Endodermal cell (in vitro differentiated cells): ENCODE data around the gene MPRIP. TPM values are rescaled to one million over a fixed set of nuclear protein-coding genes. Genes with fewer than 3 reads are reported as not detected.

Source experiments
- DNase-seq: peaks from one replicate; pipeline ENCODE4 v3.0.0-alpha.2; 2017
- H3K27ac ChIP-seq: 2 replicates; pipeline ENCODE4 v1.5.1; 2013; ENCODE audit warnings: mild to moderate bottlenecking, low read depth, low read length, moderate library complexity
- H3K27me3 ChIP-seq: 2 replicates; pipeline ENCODE4 v1.6.1; 2013; ENCODE audit warnings: mild to moderate bottlenecking, low read length, moderate library complexity; ENCODE audit not compliant: insufficient read depth, control insufficient read depth, poor library complexity, severe bottlenecking
- H3K36me3 ChIP-seq: 2 replicates; pipeline ENCODE4 v1.7.0; 2013; ENCODE audit warnings: mild to moderate bottlenecking, low read length, moderate library complexity; ENCODE audit not compliant: control insufficient read depth, insufficient read depth
- H3K4me1 ChIP-seq: one replicate; pipeline ENCODE4 v1.7.0; 2013; ENCODE audit warnings: low read length; ENCODE audit not compliant: control insufficient read depth, insufficient read depth
- H3K4me3 ChIP-seq: 2 replicates; pipeline ENCODE4 v1.5.1; 2013; ENCODE audit warnings: mild to moderate bottlenecking, low read length, moderate library complexity
- H3K9ac ChIP-seq: 2 replicates; pipeline ENCODE4 v1.6.1; 2013; ENCODE audit warnings: mild to moderate bottlenecking, low read length, moderate library complexity; ENCODE audit not compliant: poor library complexity, severe bottlenecking; ENCODE audit errors: extremely low read depth
- H3K9me3 ChIP-seq: 2 replicates; pipeline ENCODE4 v1.6.1; 2013; ENCODE audit warnings: mild to moderate bottlenecking, low read length, moderate library complexity; ENCODE audit not compliant: control insufficient read depth
- H3K27ac Mint-ChIP-seq: 2 replicates; pipeline ENCODE4 v1.8.0; 2020; ENCODE audit warnings: mixed read lengths
- H3K27me3 Mint-ChIP-seq: 2 replicates; pipeline ENCODE4 v1.8.0; 2021; ENCODE audit warnings: mild to moderate bottlenecking, mixed read lengths; ENCODE audit not compliant: insufficient read depth
- H3K36me3 Mint-ChIP-seq: 2 replicates; pipeline ENCODE4 v1.8.0; 2020; ENCODE audit warnings: low read depth, mixed read lengths
- H3K4me1 Mint-ChIP-seq: 2 replicates; pipeline ENCODE4 v1.8.0; 2020; ENCODE audit warnings: mixed read lengths
- H3K4me3 Mint-ChIP-seq: 2 replicates; pipeline ENCODE4 v1.8.0; 2020; ENCODE audit warnings: mild to moderate bottlenecking, moderate library complexity, mixed read lengths
- H3K9me3 Mint-ChIP-seq: 2 replicates; pipeline ENCODE4 v1.8.0; 2020; ENCODE audit warnings: mild to moderate bottlenecking, mixed read lengths
- CTCF ChIP-seq: fragments of 200-600 bp; sonication (generic); conservative IDR thresholded peaks from 2 replicates; pipeline ENCODE4 v1.5.0; 2021; ENCODE audit warnings: antibody characterized with exemption, mild to moderate bottlenecking
- WGBS, 2 experiments: methylation state at CpG; one replicate each; pipeline versions ENCODE4 v1.1.5 to v1.1.7; 2013; ENCODE audit warnings: missing lambda C conversion rate in 2 of 2, mixed read lengths in 1 of 2; ENCODE audit not compliant: insufficient coverage in 1 of 2, insufficient read length in 1 of 2; 5-methylcytosine and 5-hydroxymethylcytosine counted together
- total RNA-seq, 2 donors: library from RNA; stranded (reverse); fragmentation: NEBNext Ultra II Directional in 1 of 2; extraction: Animal tissue kit (Norgen Biotek cat#: 25700) in 1 of 2; gene quantifications; 2 replicates in 1 of 2; 3 replicates in 1 of 2; pipeline ENCODE4 v1.2.1, GENCODE V29; 2021

MPRIP gene
- total RNA-seq, 2 donors from 2014 or later, result 154 to 155 TPM

- Histone ChIP-seq H3K27ac (no peak overlapping the region), H3K27me3 (no peaks in the 10 kb centered on the region), H3K9ac (no peak overlapping the region), H3K4me1 (no peaks in the 10 kb centered on the region), H3K36me3 (no peaks in the 10 kb centered on the region), H3K9me3 (no peaks in the 10 kb centered on the region), H3K4me3 (no peak overlapping the region)
- Mint-ChIP-seq H3K27me3 (no peaks in the 10 kb centered on the region), H3K9me3 (no peaks in the 10 kb centered on the region), H3K27ac (no peak overlapping the region), H3K36me3 (peaks cover 3% of the 10 kb centered on the region), H3K4me3 (no peak overlapping the region), H3K4me1 (peaks cover 3% of the 10 kb centered on the region)
- WGBS, 2 experiments, result 95 to 97% methylated on average over 4 to 5 of the region's 5 CpGs
- DNase-seq, result peak; percentile 35
- no peak for TF ChIP-seq CTCF
These were observed 18.7 kb downstream of the MPRIP start for GRCh38 chr17:17060930-17061329.

GRCh38 chr17:17061516-17061915 lies 19.3 kb downstream of the MPRIP start:
- Histone ChIP-seq H3K36me3 (no peaks in the 10 kb centered on the region), H3K4me1 (no peaks in the 10 kb centered on the region), H3K27me3 (no peaks in the 10 kb centered on the region), H3K9me3 (no peaks in the 10 kb centered on the region), H3K9ac (no peak overlapping the region), H3K27ac (no peak overlapping the region), H3K4me3 (no peak overlapping the region)
- Mint-ChIP-seq H3K4me3 (no peak overlapping the region), H3K36me3 (peaks cover 3% of the 10 kb centered on the region), H3K27me3 (no peaks in the 10 kb centered on the region), H3K9me3 (no peaks in the 10 kb centered on the region), H3K4me1 (no peaks in the 10 kb centered on the region), H3K27ac (no peak overlapping the region)
- TF ChIP-seq CTCF, result no peak
- DNase-seq, result no peak
- WGBS, 2 experiments, result 91 to 100% methylated on average over 1 to 3 of the region's 3 CpGs

- H3K9ac ChIP-seq, result no peak overlapping the region
- 90 to 93% methylated on average over 8 to 11 of the region's 11 CpGs for whole genome bisulfite sequencing, 2 experiments
These were observed 20.1 kb downstream of the MPRIP start for GRCh38 chr17:17062356-17062755.

More at GRCh38 chr17:17062356-17062755, 20.1 kb downstream of the MPRIP start:
- no peak overlapping the region for H3K4me3 Mint-ChIP-seq
- no peaks in the 10 kb centered on the region for H3K9me3 Mint-ChIP-seq
- Histone ChIP-seq H3K4me3 (no peak overlapping the region), H3K27me3 (no peaks in the 10 kb centered on the region), H3K27ac (no peak overlapping the region), H3K4me1 (no peaks in the 10 kb centered on the region), H3K36me3 (no peaks in the 10 kb centered on the region), H3K9me3 (no peaks in the 10 kb centered on the region)
- TF ChIP-seq CTCF, result no peak
- DNase-seq, result no peak
- H3K4me1 Mint-ChIP-seq, result no peaks in the 10 kb centered on the region
- no peaks in the 10 kb centered on the region for H3K27me3 Mint-ChIP-seq
- H3K36me3 Mint-ChIP-seq, result peaks cover 2% of the 10 kb centered on the region
- H3K27ac Mint-ChIP-seq, result peak overlapping the region; percentile 42
